Gastrocnemius medialis (tissue), 4 donors: ENCODE results near the gene DEPP1. TPM values are rescaled to one million over a fixed set of nuclear protein-coding genes. Genes with fewer than 3 reads are reported as not detected.

ENCODE experiments used
- ATAC-seq, 2 donors: fragments of 150-250 bp; one replicate each; pipeline ENCODE4 v1.9.1; 2016
- DNase-seq, 2 donors: peaks; one replicate each; pipeline ENCODE4 v3.0.0-alpha.2; 2019
- H3K27ac ChIP-seq, 4 donors: fragments of 200-600 bp; sonication (generic); 1 replicate in 1 of 4; 2 replicates in 3 of 4; pipeline ENCODE4 v1.5.1; 2016 to 2018; ENCODE audit warnings: mild to moderate bottlenecking in 2 of 4, moderate library complexity in 1 of 4
- H3K27me3 ChIP-seq, 3 donors: fragments of 200-600 bp; sonication (generic) in 2 of 3; 1 replicate in 1 of 3; 2 replicates in 2 of 3; pipeline versions ENCODE4 v1.5.1 to v1.6.0; 2016 to 2019; ENCODE audit warnings: mild to moderate bottlenecking in 1 of 3, moderate library complexity in 1 of 3
- H3K36me3 ChIP-seq, 2 donors: fragments of 200-600 bp; sonication (generic) in 1 of 2; one replicate each; pipeline ENCODE4 v1.5.1; 2017 to 2018
- H3K4me1 ChIP-seq, 2 donors: fragments of 200-600 bp; sonication (generic) in 1 of 2; one replicate each; pipeline ENCODE4 v1.5.1; 2016 to 2017; ENCODE audit warnings: mild to moderate bottlenecking in 2 of 2
- H3K4me3 ChIP-seq, 4 donors: fragments of 200-600 bp; sonication (generic) in 3 of 4; 1 replicate in 1 of 4; 2 replicates in 3 of 4; pipeline ENCODE4 v1.5.1; 2016 to 2019; ENCODE audit warnings: mild to moderate bottlenecking in 2 of 4
- H3K9me3 ChIP-seq, 3 donors: fragments of 200-600 bp; sonication (generic) in 2 of 3; 1 replicate in 1 of 3; 2 replicates in 2 of 3; pipeline ENCODE4 v1.5.1; 2016 to 2019
- POLR2A ChIP-seq, 2 donors: fragments of 450-650 bp; IDR thresholded peaks; one replicate each; pipeline ENCODE4 v1.6.1; 2017; ENCODE audit warnings: antibody characterized with exemption in 2 of 2, mild to moderate bottlenecking in 2 of 2, moderate library complexity in 2 of 2
- in situ Hi-C, 4 donors: fragments of 200-750 bp; cut with MboI; loops; one replicate each; pipeline versions ENCODE4 v1.15.0 to v1.8.0; 2017; ENCODE audit warnings: low sequenced_read_pairs in 4 of 4
- intact Hi-C: fragments of 100-400 bp; cut with DNase I; formaldehyde crosslinking; loops from one replicate; pipeline ENCODE4 v1.15.1; 2023; ENCODE audit warnings: low total_unique reads
- total RNA-seq, 4 donors: library from RNA; depleted of rRNA; stranded (reverse); fragments of >200 nt; gene quantifications; one replicate each; pipeline versions ENCODE4 v1.1.0 to v1.2.3, GENCODE V29; 2016
- TF ChIP-seq, protein P1 (sequence below), 5 experiments: fragments of 450-650 bp in 3 of 5; fragments of 200-600 bp in 2 of 5; sonication (generic) in 2 of 5; IDR thresholded peaks in 4 of 5; conservative IDR thresholded peaks in 1 of 5; 1 replicate in 4 of 5; 2 replicates in 1 of 5; pipeline ENCODE4 v1.5.1; 2016 to 2019; ENCODE audit warnings: antibody characterized with exemption in 5 of 5, mild to moderate bottlenecking in 3 of 5, moderate library complexity in 3 of 5

The DEPP1 gene
- total RNA-seq, 4 donors from 2014 or later = 83.4 to 331 (median 120) TPM

DNA sequence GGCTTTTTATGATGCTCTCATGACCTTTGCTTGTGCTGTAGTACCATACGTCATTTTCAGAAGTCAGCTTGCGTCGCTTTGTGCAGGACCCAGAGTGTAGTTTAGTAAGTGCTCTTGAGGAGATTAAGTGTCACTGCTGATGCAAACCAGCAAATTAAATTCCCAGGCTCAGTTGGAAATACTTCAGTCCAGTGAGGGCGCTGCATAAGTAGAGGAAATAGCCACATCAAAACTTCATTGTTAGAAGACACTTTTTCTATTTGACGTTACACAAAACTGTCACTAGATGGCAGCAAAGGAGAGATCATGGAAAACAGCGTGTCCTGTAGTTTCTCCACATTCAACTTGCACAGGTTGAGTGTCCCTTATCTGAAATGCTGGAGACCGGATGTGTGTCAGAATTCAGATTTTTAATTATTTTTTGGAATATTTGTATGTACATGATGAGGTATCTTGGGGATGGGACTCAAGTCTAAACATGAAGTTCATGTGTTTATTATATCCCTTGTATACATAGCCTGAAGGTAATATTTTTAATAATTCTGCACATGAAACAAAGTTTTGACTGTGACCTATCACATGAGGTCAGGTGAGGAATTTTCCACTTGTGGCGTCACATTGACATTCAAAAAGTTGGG lies 30.0 kb upstream of the DEPP1 start:
- no peak for DNase-seq
- TF ChIP-seq, protein P1, sequence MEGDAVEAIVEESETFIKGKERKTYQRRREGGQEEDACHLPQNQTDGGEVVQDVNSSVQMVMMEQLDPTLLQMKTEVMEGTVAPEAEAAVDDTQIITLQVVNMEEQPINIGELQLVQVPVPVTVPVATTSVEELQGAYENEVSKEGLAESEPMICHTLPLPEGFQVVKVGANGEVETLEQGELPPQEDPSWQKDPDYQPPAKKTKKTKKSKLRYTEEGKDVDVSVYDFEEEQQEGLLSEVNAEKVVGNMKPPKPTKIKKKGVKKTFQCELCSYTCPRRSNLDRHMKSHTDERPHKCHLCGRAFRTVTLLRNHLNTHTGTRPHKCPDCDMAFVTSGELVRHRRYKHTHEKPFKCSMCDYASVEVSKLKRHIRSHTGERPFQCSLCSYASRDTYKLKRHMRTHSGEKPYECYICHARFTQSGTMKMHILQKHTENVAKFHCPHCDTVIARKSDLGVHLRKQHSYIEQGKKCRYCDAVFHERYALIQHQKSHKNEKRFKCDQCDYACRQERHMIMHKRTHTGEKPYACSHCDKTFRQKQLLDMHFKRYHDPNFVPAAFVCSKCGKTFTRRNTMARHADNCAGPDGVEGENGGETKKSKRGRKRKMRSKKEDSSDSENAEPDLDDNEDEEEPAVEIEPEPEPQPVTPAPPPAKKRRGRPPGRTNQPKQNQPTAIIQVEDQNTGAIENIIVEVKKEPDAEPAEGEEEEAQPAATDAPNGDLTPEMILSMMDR (IDR thresholded peaks at IDR 0.05 in 4 of 5, conservative IDR thresholded peaks at IDR 0.05 in 1 of 5) = peak; percentile 55 to 80 (median 73)
- no peak for TF ChIP-seq POLR2A (IDR thresholded peaks at IDR 0.05)
- no peak overlapping the region for H3K4me3 ChIP-seq
- ATAC-seq = peak; percentile 85 to 89
- H3K4me1 ChIP-seq = peaks cover 0 to 5% of the 10 kb centered on the region in 2 donors
- in situ Hi-C loops (no loop called here), intact Hi-C loops (loop anchor here (10.0 kb wide), 4 partner anchors 586 to 1016 kb away; partner anchors contain the start of gene ZFAND4)
- no peaks in the 10 kb centered on the region for H3K27me3 ChIP-seq
- peaks cover 0 to 4% of the 10 kb centered on the region in 2 donors for H3K36me3 ChIP-seq
- no peaks in the 10 kb centered on the region for H3K9me3 ChIP-seq
- H3K27ac ChIP-seq = no peak overlapping the region

DNA sequence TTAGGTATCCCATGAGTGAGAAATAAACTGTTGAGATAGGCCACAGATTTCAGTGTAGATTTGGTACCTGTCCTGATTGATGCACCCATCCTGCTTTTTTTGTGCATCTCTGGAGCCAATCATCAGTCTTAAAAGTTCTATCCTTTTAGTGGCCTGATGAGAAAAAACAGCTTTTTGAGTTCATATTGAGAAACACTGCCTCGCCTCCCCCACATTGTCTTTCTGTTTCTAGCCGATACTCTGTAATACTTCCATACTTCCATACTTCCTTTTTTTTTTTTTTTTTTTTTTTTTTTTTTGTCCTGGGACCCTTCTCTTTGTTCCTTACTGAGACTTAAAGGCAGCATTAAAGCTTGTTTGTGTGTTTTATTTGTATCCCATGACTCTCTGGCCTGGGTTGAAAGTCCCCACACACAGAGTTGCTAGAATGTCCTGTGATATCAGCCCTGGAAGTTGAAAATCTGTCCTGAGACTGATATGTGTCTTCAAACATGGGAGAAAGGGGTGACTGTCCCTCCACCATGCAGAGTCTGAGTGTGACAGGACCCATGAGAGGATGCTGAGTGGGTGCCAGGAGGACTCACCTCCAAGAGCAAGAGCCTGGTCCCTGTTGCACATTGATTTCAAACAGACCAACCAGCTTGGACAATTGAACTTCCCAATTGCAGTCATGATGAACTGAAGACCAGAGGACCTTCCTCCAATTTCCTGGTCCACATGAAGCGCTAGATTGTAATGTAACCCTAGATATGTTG lies 27.8 kb upstream of the DEPP1 start:
- ATAC-seq (no peak), DNase-seq (no peak)
- peaks cover 0 to 9% of the 10 kb centered on the region in 2 donors for H3K36me3 ChIP-seq
- H3K4me3 ChIP-seq = no peak overlapping the region
- H3K4me1 ChIP-seq = peaks cover 11 to 17% of the 10 kb centered on the region in 2 donors
- no peak overlapping the region for H3K27ac ChIP-seq
- intact Hi-C loops (loop anchor here (10.0 kb wide), 4 partner anchors 588 to 1018 kb away; partner anchors contain the start of gene ZFAND4), in situ Hi-C loops (no loop called here)
- H3K27me3 ChIP-seq = no peaks in the 10 kb centered on the region
- H3K9me3 ChIP-seq = no peaks in the 10 kb centered on the region
- TF ChIP-seq POLR2A (IDR thresholded peaks at IDR 0.05) = no peak
- TF ChIP-seq, protein P1 (IDR thresholded peaks at IDR 0.05 in 4 of 5, conservative IDR thresholded peaks at IDR 0.05 in 1 of 5) = no peak

DNA sequence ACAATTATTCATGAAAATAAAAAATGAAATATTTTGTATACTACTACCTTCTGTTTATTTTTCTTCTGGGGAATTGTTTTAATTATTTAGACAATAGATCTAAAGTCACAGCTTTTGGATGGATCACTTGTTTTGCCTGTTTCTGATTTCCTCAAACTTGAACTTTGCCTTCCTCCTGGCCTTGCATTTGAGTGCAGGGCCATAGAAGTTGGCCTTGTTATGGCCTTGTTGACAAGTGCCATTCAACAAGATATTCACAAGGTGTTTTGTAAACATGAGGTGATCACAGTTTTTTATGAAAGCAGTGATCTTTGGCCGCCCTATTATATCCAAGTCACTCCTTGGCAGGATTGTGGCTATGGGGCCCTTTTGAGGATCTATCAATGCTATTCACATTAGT lies 26.7 kb upstream of the DEPP1 start:
- intact Hi-C loops = loop anchor here (10.0 kb wide), 4 partner anchors 590 to 1020 kb away; partner anchors contain the start of gene ZFAND4

DNA sequence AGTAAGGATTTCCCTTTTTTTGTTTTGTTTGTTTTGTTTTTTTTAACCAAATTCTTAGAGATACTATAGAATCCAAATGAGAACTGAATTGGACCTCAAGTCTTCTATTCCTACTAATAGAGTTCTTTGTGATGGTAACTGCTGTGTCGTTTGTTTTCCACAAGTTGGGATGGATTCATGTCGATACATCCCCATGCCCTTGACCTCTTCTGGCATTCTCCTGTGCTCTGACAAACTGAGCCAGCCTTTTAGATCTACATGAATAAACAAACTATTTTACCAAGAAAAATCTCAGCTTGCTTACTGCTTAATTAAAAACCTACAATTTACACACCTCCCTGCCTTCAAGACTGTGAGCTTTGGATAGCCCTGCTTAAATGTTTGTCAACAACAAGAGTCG lies 26.1 kb upstream of the DEPP1 start:
- Histone ChIP-seq H3K4me1 (peaks cover 12 to 23% of the 10 kb centered on the region in 2 donors), H3K4me3 (no peak overlapping the region), H3K36me3 (peaks cover 0 to 9% of the 10 kb centered on the region in 2 donors), H3K27ac (no peak overlapping the region), H3K9me3 (no peaks in the 10 kb centered on the region), H3K27me3 (no peaks in the 10 kb centered on the region)
- in situ Hi-C loops (no loop called here), intact Hi-C loops (loop anchor here (10.0 kb wide), 4 partner anchors 590 to 1020 kb away; partner anchors contain the start of gene ZFAND4)
- DNase-seq = no peak
- ATAC-seq = no peak
- TF ChIP-seq, protein P1 (IDR thresholded peaks at IDR 0.05 in 4 of 5, conservative IDR thresholded peaks at IDR 0.05 in 1 of 5) = no peak
- TF ChIP-seq POLR2A (IDR thresholded peaks at IDR 0.05) = no peak

More for the DNA sequence above, 26.7 kb upstream of the DEPP1 start:
- peaks cover 12 to 17% of the 10 kb centered on the region in 2 donors for H3K4me1 ChIP-seq
- no peaks in the 10 kb centered on the region for H3K9me3 ChIP-seq
- ATAC-seq (no peak), DNase-seq (no peak)
- in situ Hi-C loops = no loop called here
- no peak overlapping the region for H3K27ac ChIP-seq
- H3K36me3 ChIP-seq = peaks cover 0 to 9% of the 10 kb centered on the region in 2 donors
- no peaks in the 10 kb centered on the region for H3K27me3 ChIP-seq
- TF ChIP-seq, protein P1 (IDR thresholded peaks at IDR 0.05 in 4 of 5, conservative IDR thresholded peaks at IDR 0.05 in 1 of 5) = no peak
- TF ChIP-seq POLR2A (IDR thresholded peaks at IDR 0.05) = no peak
- H3K4me3 ChIP-seq = no peak overlapping the region
